Measurements from ENCODE around the gene KIF17.
A peak's percentile ranks its signal among the peaks of the same experiment; 100 is the strongest.

The KIF17 gene

DNA sequence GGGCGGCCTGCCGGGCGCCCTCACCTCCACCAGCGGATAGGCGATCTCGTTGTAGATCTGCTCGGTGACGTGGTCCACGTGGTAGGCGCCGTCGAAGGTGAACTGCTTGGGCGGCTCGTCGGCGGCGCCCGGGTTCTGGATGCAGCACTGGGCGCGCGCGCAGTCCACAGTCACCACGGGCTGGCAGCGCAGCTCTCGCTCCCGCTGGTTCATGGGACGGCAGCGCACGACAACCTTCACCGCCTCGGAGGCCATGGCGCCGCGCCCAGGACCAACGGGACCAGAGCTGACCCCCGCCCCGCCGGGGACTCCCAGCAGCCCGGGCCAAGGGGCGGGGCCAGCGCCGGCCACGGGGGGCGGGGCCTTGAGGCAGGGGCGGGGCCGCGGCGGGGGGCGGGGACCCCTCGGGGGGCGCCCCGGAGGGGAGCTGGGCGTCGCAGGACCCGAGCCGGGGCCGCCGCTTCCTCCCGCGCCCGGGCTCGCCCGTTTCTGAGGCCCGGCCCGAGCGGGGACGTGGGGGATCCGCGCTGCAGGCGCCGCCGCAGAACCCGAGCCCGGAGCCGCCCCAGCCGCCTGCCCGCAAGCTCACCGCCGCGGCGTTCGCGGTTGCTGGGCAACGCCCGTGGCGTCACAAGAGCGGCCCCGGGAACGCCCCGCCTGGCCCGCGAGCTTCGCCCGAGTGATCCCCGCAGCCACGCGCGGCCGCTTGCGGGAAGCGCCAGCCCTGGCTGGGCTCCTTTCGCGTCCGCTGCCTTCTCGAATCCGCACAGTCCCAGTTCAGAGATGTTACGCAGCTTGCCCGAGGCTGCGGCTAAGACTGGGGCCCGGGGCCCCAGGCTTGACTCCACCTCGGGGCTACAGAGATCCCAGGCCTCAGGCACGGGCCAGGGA lies at the start of gene KIF17:
Gene KIF17, minus strand, starts transcription at position 556 of the 891 bp plus-strand sequence. Its CDS starts 301 bp downstream, at position 255.
- peak; percentile 78 for DNase-seq (ENCODE audit: low spot score)

DNA sequence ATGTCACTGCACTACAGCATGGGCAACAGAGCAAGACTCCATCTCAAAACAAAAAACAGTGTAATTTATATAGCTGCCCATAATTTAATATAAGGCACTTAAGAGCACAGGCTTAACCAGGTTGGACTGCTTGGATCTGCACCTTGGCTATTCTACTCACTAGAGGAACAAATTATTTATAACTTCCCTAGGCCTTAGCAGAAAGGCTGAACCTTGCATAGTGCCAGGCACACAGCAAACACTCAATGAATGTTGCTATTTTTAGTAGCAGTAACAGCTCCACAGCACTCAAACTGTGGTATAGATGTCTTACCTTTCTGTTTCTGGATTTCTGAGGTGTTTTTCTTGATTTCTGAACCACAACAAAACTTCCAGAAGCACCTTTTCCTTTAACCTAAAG lies 49.5 kb upstream of the KIF17 start:
- DNase-seq (ENCODE audit: low spot score): no peak

DNA sequence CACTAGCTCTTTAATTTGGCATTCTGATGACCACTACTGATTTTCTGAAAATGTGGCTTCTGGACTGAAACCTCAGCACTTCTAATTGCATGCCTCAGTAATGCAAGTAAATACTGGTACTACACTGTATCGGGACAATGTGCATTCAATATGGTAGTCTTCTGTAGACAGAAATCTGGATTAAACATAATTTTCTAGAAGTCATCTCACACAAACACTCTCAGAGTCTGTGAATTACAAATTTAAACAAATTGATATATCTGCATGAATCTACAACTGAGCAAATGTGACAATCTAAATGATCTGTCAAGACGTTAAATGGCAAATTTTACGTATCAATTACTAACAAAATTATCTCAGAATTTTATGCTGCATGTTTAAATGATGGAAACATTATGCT lies 45.6 kb upstream of the KIF17 start:
- no peak for DNase-seq (ENCODE audit: low spot score)

DNA sequence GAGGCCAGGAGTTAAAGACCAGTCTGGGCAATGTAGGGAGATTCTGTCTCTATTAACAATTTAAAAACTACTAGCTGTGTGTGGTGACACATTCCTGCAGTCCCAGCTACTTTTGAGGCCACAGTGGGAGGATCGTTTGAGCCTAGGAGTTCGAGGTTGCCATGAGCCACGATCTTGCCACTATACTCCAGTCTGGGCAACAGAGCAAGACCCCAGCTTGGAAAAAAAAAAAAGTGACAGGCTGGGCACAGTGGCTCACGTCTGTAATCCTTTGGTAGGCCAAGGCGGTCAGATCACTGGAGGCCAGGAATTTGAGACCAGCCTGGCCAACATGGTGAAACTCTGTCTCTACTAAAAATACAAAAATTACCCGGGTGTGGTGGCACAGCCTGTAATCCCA lies 42.5 kb upstream of the KIF17 start:
- DNase-seq (ENCODE audit: low spot score): no peak

DNA sequence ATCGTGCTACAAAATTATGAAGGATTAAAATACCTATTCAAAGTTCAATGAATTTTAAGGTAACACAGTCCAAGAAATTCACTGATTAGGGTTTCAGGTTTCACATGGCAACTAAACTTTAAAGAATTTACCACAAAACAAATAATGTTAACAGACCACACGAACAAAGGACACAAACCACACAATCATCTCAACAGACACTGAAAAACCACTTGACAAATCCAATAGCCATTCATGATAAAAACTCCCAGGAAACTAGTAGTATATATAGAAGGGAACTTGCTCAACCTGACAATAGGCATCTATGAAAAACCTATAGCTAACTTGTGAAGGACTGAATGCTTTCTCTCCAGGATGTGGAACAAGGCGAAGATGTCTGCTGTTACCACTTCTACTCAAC lies 35.8 kb upstream of the KIF17 start:
- no peak for DNase-seq (ENCODE audit: low spot score)

DNA sequence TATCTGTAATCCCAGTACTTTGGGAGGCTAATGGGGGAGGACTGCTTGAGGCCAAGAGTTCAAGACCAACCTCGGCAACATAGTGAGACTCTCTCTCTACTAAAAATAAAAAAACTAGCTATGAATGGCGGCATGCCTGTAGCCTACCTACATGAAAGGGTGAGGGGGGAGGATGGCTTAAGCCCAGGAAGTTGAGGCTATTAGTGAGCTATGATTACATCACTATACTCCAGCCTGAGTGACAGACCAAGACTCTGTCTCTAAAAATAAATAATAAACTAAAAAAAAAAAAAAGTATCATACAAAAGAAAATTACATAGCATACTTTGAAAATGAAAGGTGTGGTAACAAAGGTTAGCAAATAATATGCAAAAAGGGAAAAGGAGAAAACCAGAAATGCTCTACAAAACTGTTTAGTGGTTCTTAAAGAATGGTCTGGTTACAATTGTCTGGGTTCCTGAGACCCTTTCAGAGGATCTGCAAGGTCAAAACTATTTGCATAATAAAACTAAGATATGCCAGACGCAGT lies 33.7 kb upstream of the KIF17 start:
- no peak for DNase-seq (ENCODE audit: low spot score)

DNA sequence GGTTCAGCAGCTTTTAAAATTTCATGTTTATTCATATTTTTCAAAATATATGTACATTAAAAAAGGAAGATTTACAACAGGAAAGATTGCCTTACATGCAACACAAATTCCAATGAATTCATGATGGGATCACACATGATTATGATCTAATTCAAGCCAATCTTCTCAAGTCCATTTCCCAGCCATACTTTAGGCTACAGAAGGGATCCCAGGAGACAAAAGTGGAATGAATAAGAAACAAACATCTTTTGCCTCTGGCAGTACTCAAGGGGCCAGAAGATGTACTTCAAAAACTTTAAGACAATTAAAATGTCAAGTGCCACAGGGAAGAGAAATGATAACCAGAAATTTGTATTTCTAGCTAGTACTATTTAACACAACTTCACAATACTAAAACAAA lies 24.9 kb upstream of the KIF17 start:
- no peak for DNase-seq (ENCODE audit: low spot score)

DNA sequence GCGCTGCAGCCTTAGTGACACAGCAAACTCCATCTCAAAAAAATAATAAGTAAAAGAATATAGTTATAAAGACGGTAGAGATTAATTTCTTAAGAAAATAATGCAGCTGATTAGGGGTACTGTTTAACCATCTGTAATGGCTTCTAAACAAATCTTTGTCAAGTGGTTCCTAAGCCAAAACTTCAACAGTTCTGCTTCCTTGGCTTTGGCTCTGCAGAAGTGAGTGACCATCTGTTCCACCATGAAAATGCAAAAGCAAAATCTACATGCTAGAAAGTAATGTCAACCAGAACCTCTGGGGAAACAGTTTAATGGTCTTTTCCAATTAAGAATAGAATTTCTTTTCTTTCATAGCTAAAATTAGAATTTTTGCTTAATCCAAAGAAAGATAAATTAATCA lies 23.0 kb upstream of the KIF17 start:
- no peak for DNase-seq (ENCODE audit: low spot score)

DNA sequence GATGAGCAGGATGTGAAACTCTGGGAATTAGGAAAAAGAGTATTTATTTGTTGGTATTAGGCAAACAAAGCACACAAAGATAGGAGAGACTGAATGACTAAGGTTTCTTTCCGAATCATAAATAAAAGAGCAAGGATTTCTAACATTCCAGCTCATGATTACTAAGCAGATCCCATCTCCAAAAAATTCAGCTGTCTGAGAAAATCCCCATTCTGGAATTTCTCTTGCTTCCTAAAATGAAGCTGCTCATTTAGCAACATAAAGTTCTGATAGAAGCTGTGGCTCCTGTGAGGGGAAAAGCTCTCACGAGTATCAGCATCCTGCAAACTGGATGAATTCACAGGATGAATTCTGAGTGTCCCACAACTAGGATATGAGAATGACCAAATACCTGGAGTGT lies 21.4 kb upstream of the KIF17 start:
- DNase-seq (ENCODE audit: low spot score): no peak

DNA sequence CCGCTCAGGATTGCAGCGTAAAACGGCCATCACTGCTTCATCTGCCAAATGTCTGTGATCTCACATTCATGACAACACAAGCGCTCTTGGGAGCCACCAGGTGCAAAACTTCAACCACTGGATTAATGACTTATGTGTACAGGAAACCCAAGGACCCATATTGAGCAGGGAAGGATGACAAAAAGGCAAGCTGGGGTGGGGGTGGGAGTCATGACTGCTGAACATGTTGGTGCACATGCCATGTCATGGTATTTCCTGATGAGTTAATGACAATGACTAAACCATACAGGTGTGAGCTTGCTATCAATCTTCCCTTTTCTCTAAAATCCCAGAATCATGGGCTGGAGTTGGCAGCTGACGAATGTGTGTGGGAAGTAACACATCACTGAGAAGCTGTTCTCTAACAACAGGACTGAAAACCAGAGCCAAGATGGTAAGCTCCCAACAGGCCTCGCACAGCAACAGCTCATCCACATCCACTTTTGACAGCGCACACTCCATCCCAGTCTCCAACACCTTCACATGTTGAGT lies 17.8 kb upstream of the KIF17 start:
- DNase-seq (ENCODE audit: low spot score): no peak

DNA sequence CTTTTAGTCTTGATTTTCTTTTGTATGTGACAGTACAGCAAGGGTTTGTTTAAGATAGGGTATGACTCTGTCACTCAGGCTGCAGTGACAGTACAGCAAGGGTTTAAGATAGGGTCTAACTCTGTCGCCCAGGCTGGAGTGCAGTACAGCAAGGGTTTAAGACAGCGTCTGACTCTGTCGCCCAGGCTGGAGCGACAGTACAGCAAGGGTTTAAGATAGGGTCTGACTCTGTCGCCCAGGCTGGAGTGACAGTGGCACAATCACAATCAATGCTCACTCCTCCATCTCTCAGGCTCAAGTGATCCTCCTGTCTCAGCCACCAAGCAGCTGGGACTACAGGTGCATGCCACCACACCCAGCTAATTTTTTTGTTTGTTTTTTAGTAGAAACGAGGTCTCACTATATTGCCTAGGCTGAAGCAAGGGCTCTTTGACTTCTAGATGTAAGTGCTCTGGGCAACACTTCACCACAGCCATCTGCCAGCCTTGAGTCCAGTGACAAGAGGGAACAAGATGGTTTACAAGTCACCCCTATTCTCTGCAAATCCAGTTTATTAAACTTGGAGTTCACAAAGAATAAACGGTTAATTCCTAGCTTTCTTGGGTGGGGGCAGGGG lies 15.7 kb upstream of the KIF17 start:
- no peak for DNase-seq (ENCODE audit: low spot score)

DNA sequence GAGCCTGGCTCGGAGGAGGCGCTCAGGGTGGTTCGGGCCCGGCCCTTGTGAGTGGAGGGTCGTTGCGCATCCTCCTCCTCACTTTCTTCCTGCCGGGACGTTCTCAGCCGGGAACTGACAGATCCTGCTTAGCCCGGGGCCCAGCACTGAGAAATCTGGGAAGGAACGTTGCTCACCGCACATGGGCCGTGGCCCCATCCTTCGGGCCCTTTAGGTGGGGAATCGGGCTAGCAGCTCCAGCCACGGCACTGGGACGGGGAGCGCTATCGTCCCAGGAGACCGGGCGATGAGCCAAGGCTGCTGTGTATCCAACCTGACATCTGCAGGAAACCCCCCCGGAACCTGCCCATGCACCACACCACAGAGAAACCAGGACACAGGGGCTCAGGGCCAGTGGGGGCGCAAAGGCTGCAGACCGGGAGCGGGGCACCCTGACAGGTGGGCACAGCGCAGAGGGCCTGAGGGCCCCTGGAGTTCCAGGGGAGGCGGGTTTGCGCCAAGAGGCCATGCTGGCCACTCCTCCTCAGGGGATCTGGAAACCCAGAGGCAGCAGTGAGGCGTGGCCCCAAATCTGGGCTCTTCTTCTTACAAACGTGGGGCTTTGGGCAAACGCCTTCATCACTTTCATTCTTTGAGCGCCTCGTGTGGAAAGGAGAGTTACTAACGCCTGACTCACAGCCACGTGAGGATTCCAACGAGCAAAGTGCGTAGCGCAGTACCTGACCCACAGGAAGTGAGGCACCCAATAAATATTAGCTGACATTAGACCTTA lies 15.0 kb upstream of the KIF17 start, which contains the start of gene SH2D5:
Gene SH2D5, minus strand, starts transcription at position 116 of the 772 bp plus-strand sequence. CDS start 4,659 bp downstream, outside the sequence.
- DNase-seq (ENCODE audit: low spot score): peak; percentile 70

DNA sequence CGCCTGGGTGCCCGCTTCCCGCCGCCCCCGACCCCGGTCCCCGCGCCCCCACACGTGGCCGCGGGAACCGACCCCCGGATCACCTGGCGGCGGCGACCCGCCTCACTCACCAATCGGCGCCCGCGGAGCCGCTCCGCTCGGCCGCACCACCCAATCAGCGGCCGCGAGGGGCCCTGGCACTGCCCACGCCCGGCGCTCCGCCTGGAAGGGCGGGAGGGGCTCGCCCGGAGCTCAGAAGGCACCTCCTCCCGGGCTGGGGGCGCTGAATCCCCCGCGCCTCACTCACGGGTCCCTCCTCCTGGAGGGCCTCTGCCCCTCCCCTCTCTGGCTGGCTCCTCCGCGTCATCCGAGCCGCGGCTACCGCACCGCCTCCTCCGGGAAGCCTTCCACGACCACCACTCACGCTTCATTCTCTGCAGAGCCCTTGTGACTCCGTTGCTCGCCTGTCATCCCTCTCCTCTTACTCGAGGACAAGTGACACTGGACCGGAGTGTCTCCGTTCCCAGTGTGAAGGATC lies 14.3 kb upstream of the KIF17 start:
- peak; percentile 81 for DNase-seq (ENCODE audit: low spot score)

DNA sequence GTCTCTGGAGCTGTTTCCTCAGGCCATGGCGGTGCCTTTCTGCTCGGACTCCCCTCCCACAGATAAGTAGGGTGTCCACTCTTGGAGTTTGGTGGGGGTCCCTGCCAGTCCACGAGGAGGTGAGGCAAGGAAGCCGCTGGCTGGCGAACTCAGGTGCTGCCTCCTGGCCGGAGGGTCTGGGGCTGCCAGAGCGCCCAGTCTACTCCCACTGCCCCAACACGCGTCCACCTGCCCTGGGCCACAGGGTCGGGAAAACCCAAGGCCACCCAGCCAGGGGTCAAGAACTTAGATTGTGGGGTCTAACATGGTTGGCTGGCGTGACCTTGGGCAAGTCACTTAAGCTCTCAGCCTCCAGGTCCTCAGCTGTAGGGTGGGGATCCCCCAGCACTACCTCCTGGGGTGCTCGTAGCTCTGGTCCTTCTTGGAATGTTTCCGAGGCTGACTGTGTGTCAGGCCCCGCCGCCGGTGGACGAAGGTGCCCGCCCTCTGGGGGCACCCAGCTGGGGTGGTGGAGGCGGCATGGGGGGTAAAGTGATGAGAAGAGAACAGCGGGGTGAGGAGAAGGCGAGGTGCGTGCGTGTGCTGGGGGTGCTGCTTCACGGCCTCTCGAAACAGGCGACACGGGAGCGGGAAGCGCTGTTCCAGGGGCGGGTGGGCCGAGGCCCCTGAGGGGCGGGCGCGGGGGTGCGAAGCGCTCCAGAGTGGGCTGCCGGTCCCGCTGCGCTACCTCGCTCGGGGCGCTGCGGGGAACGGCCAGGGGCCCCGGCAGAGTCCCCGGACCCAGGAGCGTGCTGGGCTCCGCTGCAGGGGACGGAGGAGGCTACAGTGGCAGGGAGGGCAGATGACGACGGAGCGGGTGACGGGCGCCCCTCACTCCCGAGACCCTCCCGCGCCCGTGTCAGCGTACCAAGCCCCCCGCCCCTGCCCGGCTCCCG lies 13.5 kb upstream of the KIF17 start:
- no peak for DNase-seq (ENCODE audit: low spot score)

DNA sequence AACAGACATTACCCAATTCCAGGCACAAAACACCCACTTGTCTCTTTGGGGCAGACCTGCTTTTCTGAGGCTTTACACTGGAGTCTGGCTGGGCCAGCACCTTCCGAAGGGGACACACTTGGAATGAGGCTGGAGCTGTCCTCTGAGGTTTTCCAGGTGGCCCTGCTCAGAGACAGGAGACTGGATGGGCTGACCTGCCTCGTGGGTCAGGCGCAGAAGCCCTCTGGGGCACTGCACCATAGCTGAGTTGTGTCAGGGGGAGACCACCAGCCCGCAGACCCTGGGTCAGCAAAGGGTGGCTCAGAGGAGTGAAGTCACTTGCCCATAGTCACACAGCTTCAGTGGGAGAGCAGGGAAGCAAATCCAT lies 12.9 kb upstream of the KIF17 start:
- no peak for DNase-seq (ENCODE audit: low spot score)

DNA sequence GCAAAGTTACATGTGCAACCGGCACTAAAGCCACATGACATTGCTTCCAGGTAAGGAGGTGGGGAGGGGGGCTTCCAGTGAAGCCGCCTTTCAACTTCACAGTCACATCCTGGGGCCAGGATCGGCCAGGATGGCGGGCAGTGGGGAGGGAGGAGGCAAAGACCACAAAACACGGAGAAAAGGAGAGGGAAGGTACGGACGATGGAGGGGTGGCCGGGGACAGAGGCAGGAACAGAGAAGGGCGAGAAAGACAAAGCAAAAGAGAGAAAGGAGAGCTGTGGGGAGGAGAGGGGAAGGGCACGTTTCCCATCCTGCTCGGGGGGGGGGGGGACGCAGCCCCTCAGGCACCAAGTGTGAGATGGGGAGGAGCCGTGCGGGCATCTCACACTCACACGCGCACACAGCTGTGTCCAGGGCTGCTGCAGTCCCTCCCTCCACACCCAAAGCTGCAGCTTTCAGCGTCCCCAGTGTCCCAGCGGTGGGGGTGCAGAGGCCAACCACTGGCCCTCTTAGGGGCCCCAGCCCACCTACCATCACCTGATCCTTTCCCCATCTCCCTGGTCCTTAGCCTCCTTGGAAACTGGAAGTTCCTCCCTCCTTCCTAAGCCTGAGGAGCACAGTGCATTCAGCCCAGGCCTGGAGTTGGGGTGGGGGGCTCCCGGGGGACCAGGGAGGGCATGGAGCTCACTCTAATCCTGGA lies 12.3 kb upstream of the KIF17 start:
- DNase-seq (ENCODE audit: low spot score): no peak

DNA sequence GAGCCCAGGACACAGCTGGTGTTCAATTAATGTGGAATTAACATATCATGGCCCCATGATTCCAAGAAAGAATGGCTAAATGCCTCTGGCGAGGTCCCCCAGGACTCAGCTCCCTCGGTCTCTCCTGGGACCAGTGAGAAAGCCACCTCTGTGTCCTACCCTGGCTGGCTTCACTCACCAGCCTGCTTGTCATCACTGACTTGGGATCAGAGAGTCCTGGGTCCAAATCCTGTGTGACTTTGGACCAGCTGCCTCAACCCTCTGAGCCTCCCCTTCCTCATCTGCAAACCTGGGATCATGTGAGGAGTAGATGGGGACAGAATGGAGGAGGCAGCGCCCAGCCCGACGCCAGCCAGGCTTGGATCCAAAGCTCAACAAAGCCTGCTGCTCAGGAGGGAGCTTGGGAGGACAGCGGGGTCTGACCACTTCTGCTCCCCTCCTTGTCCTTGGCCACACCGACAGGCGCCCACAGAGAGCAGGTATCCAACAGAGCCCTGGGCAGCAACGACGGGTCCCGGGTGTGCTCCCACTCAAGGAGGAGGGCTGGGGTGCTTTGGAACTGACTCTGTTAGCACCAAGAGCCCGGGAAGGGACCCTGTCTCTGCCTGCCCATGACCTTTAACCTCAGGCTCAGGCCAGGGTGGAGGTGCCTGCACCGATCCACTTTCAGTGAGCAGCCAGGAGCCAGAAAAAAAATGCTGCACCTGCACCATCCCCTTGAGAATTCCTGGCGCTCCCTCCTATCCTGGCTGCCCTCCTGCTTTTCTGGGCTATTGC lies 11.5 kb upstream of the KIF17 start:
- DNase-seq (ENCODE audit: low spot score): no peak

DNA sequence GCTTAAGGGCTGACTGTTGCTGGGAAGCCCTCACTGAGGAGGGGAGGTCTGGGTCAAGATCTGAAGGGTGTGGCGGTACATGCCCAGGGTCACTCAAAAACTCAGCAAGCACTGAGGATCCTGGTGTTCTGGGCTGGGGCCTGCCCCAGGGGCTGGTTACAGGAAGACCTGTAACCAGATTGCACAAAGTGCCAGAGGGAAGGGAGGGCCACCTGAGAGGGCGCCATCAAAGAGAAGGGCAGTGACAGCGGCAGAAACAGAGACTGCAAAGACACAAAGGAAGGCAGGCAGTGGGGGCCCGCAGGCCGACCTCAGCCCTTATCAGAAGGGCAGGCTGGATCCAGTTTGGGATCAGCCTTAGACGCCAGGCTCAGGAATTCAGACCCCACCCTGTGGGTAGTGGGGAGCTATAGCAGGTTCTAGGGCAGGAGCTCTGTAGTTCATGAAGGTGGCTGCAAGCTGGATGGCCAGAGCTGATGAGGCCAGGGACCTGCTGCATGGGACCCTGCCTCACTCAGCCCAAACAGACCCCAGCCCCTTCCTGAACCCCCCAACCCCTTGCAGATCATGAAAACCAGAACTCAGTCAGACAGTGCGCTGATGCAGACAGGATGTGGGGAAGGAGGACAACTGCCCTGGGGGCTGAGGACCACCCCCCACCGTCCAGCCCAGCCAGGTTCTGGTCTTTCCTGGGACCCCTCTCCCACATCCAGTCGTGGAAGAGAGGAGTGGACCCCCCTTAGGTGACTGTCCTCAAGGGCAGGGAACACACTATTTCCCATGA lies 10.8 kb upstream of the KIF17 start:
- DNase-seq (ENCODE audit: low spot score): no peak

Measured in HuH-7 (cell line).